HCT116 (cell line): ENCODE data around the gene RNGTT. TPM values are rescaled to one million over a fixed set of nuclear protein-coding genes. Genes with fewer than 3 reads are reported as not detected.

Experiments used
- ATAC-seq: fragments of 200-7000 bp; cut with Tn5 transposase; 2 replicates; pipeline ENCODE4 v1.9.1; 2020; ENCODE audit warnings: mild to moderate bottlenecking, moderate library complexity
- BruUV-seq: library from RNA; stranded (reverse); fragments of 400-500 nt; replicated peaks from 2 replicates; lab custom pipeline; 2021; lab: Mats Ljungman, UMichigan
- CTCF ChIA-PET: fragments of 300-600 bp; sonication (Branson Sonifier 250); formaldehyde crosslinking; loops from one replicate; lab custom pipeline; 2021; ENCODE audit warnings: antibody characterized with exemption; lab: Charles Lee
- POLR2A ChIA-PET: fragments of 300-600, 350-600 bp; sonication (Branson Sonifier 250); formaldehyde crosslinking; loops from one replicate; lab custom pipeline; 2021; ENCODE audit warnings: antibody characterized with exemption; lab: Charles Lee
- RAD21 ChIA-PET, 2 experiments: fragments of 300-600 bp; sonication (Branson Sonifier 250); formaldehyde crosslinking; loops; one replicate each; lab custom pipeline; 2023; ENCODE audit warnings: low total read pairs in 2 of 2; ENCODE audit not compliant: uncharacterized antibody in 2 of 2, unreplicated experiment in 2 of 2, low non-redundant PET in 1 of 2; lab: Charles Lee
- DNase-seq: peaks from one replicate; pipeline ENCODE4 v3.0.0-alpha.2; 2010; ENCODE audit warnings: low read depth, low spot score
- H2AFZ ChIP-seq: fragments of 200-600 bp; shearing (Covaris generic), sonication (generic); 2 replicates; pipeline ENCODE4 v1.6.1; 2017; ENCODE audit warnings: low read depth, mixed run types, mixed read lengths, antibody characterized with exemption, low read length; ENCODE audit not compliant: poor library complexity, severe bottlenecking
- H3K27ac ChIP-seq: 2 replicates; pipeline ENCODE4 v1.5.1; 2012; ENCODE audit warnings: low read depth, low read length
- H3K27me3 ChIP-seq: fragments of 200-600 bp; sonication (generic); 2 replicates; pipeline ENCODE4 v1.6.1; 2016; ENCODE audit warnings: mixed run types, low read length, mixed read lengths; ENCODE audit not compliant: insufficient read depth
- H3K36me3 ChIP-seq, 2 experiments: fragments of 200-500 bp in 1 of 2; fragments of 200-600 bp in 1 of 2; sonication (Bioruptor generic) in 1 of 2; sonication (generic) in 1 of 2; 2 replicates each; pipeline versions ENCODE4 v1.5.1 to v1.6.1; 2014 to 2016; ENCODE audit warnings: low read length in 2 of 2, inconsistent platforms in 1 of 2, mixed read lengths in 1 of 2, mixed run types in 1 of 2; ENCODE audit not compliant: insufficient read depth in 2 of 2, control insufficient read depth in 1 of 2
- H3K4me1 ChIP-seq, 2 experiments: fragments of 200-600 bp in 1 of 2; sonication (generic) in 1 of 2; 2 replicates each; pipeline versions ENCODE4 v1.5.1 to v1.6.1; 2012 to 2017; ENCODE audit warnings: low read length in 2 of 2, inconsistent platforms in 1 of 2, mild to moderate bottlenecking in 1 of 2, mixed read lengths in 1 of 2, mixed run types in 1 of 2, moderate library complexity in 1 of 2; ENCODE audit not compliant: insufficient read depth in 2 of 2, control insufficient read depth in 1 of 2
- H3K4me2 ChIP-seq: fragments of 200-600 bp; sonication (generic); 2 replicates; pipeline ENCODE4 v1.6.1; 2017; ENCODE audit warnings: mixed run types, low read length, mixed read lengths
- H3K4me3 ChIP-seq, 2 experiments: fragments of 200-600 bp in 1 of 2; sonication (generic) in 1 of 2; replicated peaks in 1 of 2; 2 replicates each; pipeline ENCODE4 v1.5.1; 2011 to 2016; ENCODE audit warnings: low read length in 2 of 2, control low read depth in 1 of 2, low read depth in 1 of 2, mild to moderate bottlenecking in 1 of 2, mixed read lengths in 1 of 2, mixed run types in 1 of 2
- H3K79me2 ChIP-seq: fragments of 200-600 bp; sonication (generic); 2 replicates; pipeline ENCODE4 v1.6.1; 2017; ENCODE audit warnings: mild to moderate bottlenecking, mixed run types, low read length, moderate library complexity, mixed read lengths; ENCODE audit not compliant: insufficient read depth
- H3K9ac ChIP-seq: fragments of 200-600 bp; sonication (generic); 2 replicates; pipeline ENCODE4 v1.6.1; 2016; ENCODE audit warnings: low read length, mixed read lengths
- H3K9me2 ChIP-seq: fragments of 200-600 bp; sonication (generic), shearing (Covaris generic); 2 replicates; pipeline ENCODE4 v1.6.1; 2017; ENCODE audit warnings: mixed run types, mild to moderate bottlenecking, moderate library complexity; ENCODE audit not compliant: insufficient read depth
- H3K9me3 ChIP-seq, 2 experiments: fragments of 200-500 bp in 1 of 2; fragments of 200-600 bp in 1 of 2; sonication (Bioruptor generic) in 1 of 2; sonication (generic) in 1 of 2; 2 replicates each; pipeline ENCODE4 v1.6.1; 2014 to 2017; ENCODE audit warnings: low read length in 2 of 2, mixed read lengths in 2 of 2, inconsistent platforms in 1 of 2, low read depth in 1 of 2, mild to moderate bottlenecking in 1 of 2, mixed run types in 1 of 2, moderate library complexity in 1 of 2; ENCODE audit not compliant: control insufficient read depth in 1 of 2, insufficient read depth in 1 of 2
- H4K20me1 ChIP-seq: fragments of 200-600 bp; sonication (generic), shearing (Covaris generic); 2 replicates; pipeline ENCODE4 v1.6.1; 2017; ENCODE audit warnings: mixed run types, mild to moderate bottlenecking, moderate library complexity; ENCODE audit not compliant: insufficient read depth
- ATF3 ChIP-seq: IDR thresholded peaks from 2 replicates; pipeline ENCODE4 v1.6.1; 2012
- CBX3 ChIP-seq: IDR thresholded peaks from 2 replicates; pipeline ENCODE4 v1.6.1; 2012; ENCODE audit warnings: low read depth
- CEBPB ChIP-seq: IDR thresholded peaks from 2 replicates; pipeline ENCODE4 v1.6.1; 2012; ENCODE audit warnings: low read depth
- CTCF ChIP-seq, 3 experiments: fragments of 200-600 bp in 1 of 3; sonication (generic) in 1 of 3; IDR thresholded peaks in 2 of 3; conservative IDR thresholded peaks in 1 of 3; 2 replicates each; pipeline ENCODE4 v1.5.1; 2012 to 2017; ENCODE audit warnings: low read depth in 2 of 3, low read length in 2 of 3, antibody characterized with exemption in 1 of 3, borderline replicate concordance in 1 of 3, control low read depth in 1 of 3, mild to moderate bottlenecking in 1 of 3, mixed read lengths in 1 of 3, mixed run types in 1 of 3, moderate library complexity in 1 of 3; ENCODE audit not compliant: insufficient read depth in 1 of 3
- EGR1 ChIP-seq: IDR thresholded peaks from 2 replicates; pipeline ENCODE4 v1.6.1; 2012; ENCODE audit warnings: low read depth
- MAX ChIP-seq: IDR thresholded peaks from 2 replicates; pipeline ENCODE4 v1.6.1; 2012
- SIN3A ChIP-seq: IDR thresholded peaks from 2 replicates; pipeline ENCODE4 v1.6.1; 2012; ENCODE audit warnings: low read depth
- SP1 ChIP-seq: IDR thresholded peaks from 2 replicates; pipeline ENCODE4 v1.6.1; 2012; ENCODE audit warnings: low read depth
- SRF ChIP-seq: IDR thresholded peaks from 2 replicates; pipeline ENCODE4 v1.6.1; 2012; ENCODE audit warnings: low read depth
- ZBTB33 ChIP-seq: IDR thresholded peaks from 2 replicates; pipeline ENCODE4 v1.6.1; 2011; ENCODE audit warnings: mild to moderate bottlenecking, low read length, moderate library complexity; ENCODE audit not compliant: insufficient replicate concordance; ENCODE audit errors: extremely low read depth
- ZNF274 ChIP-seq: fragments of 200-500 bp; sonication (Bioruptor generic); IDR thresholded peaks from 2 replicates; pipeline ENCODE4 v1.6.1; 2014; ENCODE audit warnings: mild to moderate bottlenecking, low read depth, low read length, inconsistent platforms
- intact Hi-C: fragments of 100-400 bp; cut with micrococcal nuclease; formaldehyde crosslinking; loops from 2 replicates; pipeline ENCODE4 v1.10.0; 2022
- total RNA-seq: library from RNA; stranded (reverse); gene quantifications from one replicate; pipeline ENCODE4 v1.2.1, GENCODE V29; 2021; ENCODE audit not compliant: unreplicated experiment

The RNGTT gene
- total RNA-seq, 1 experiment from 2014 or later, result 23.0 TPM

GRCh38 chr6:88665131-88665530 is 298.3 kb downstream of the RNGTT start:
- no peaks in the 10 kb centered on the region for H3K9me3 ChIP-seq
- ChIA-PET POLR2A (no interaction called here), CTCF (no interaction called here), RAD21 (no interaction called here)
- no peak for ATAC-seq
- no peak overlapping the region for H2AFZ ChIP-seq
- no peaks in the 10 kb centered on the region for H3K27me3 ChIP-seq
- no peak for TF ChIP-seq MAX
- no peak for TF ChIP-seq EGR1
- TF ChIP-seq SRF, result no peak
- no peak for TF ChIP-seq SIN3A
- no peak for TF ChIP-seq CTCF (IDR thresholded peaks at IDR 0.05 in 2 of 3, conservative IDR thresholded peaks at IDR 0.05 in 1 of 3; ENCODE audit: borderline replicate concordance in 1 of 3, insufficient read depth in 1 of 3, low read depth in 2 of 3, low read length in 2 of 3)
- no peak for TF ChIP-seq CEBPB
- no peak for TF ChIP-seq ATF3
- no peak for TF ChIP-seq SP1
- TF ChIP-seq ZNF274, result no peak
- TF ChIP-seq CBX3, result no peak
- no peak for TF ChIP-seq ZBTB33
- 0 out of 2 replicates have a peak, but pooled peaks cover 4% of the 10 kb centered on the region for H3K79me2 ChIP-seq
- H3K9me2 ChIP-seq, result no peaks in the 10 kb centered on the region
- no TSS peak for BruUV-seq
- no peak for DNase-seq
- H4K20me1 ChIP-seq, result peaks cover 5% of the 10 kb centered on the region; the same call in 1 of the 2 replicates
- H3K4me1 ChIP-seq, result peaks cover 13 to 20% of the 10 kb centered on the region in 2 experiments; a peak in 3 of 4 replicates
- H3K36me3 ChIP-seq, result no peaks in the 10 kb centered on the region
- no peak overlapping the region for H3K9ac ChIP-seq
- intact Hi-C loops, result no loop called here
- no peak overlapping the region for H3K27ac ChIP-seq
- H3K4me3 ChIP-seq, result no peak overlapping the region
- H3K4me2 ChIP-seq, result no peak overlapping the region
